CD4-positive, CD25-positive, alpha-beta regulatory T cell (primary cell): ENCODE measurements around the gene ZNF256. TPM values are rescaled to one million over a fixed set of nuclear protein-coding genes. Genes with fewer than 3 reads are reported as not detected.
A peak's percentile ranks its signal among the peaks of the same experiment; 100 is the strongest.
"Not testable (repeated sequence)": the region's sequence is repeated elsewhere in the genome, so short reads cannot be mapped to it uniquely, and the experiment has no call there.

Source experiments
- ATAC-seq, 2 donors: fragments of 150-1000 bp; cut with Tn5 transposase; one replicate each; pipeline ENCODE4 v1.10.0; 2021; ENCODE audit warnings: low read depth in 2 of 2, moderate number of reproducible peaks in 2 of 2, moderate library complexity in 1 of 2
- DNase-seq, 3 donors: peaks; one replicate each; pipeline versions ENCODE4 v3.0.0 to v3.0.0-alpha.2; 2012 to 2022; ENCODE audit warnings: mixed read lengths in 1 of 3
- H3K27ac ChIP-seq: one replicate; pipeline ENCODE4 v1.7.0; 2013; ENCODE audit warnings: mild to moderate bottlenecking, low read length; ENCODE audit not compliant: insufficient read depth, poor library complexity, severe bottlenecking
- H3K27me3 ChIP-seq: one replicate; pipeline ENCODE4 v1.7.0; 2013; ENCODE audit warnings: low read length; ENCODE audit not compliant: control insufficient read depth, insufficient read depth
- H3K36me3 ChIP-seq: one replicate; pipeline ENCODE4 v1.7.0; 2013; ENCODE audit warnings: mild to moderate bottlenecking, low read length, moderate library complexity; ENCODE audit not compliant: control insufficient read depth, insufficient read depth
- H3K4me1 ChIP-seq: 2 replicates; pipeline ENCODE4 v1.7.0; 2013; ENCODE audit warnings: mild to moderate bottlenecking, low read length; ENCODE audit not compliant: insufficient read depth, control insufficient read depth, poor library complexity, severe bottlenecking
- H3K4me3 ChIP-seq: one replicate; pipeline ENCODE4 v1.7.0; 2013; ENCODE audit warnings: low read depth, mild to moderate bottlenecking, low read length, moderate library complexity
- H3K9me3 ChIP-seq, 2 experiments: 1 replicate in 1 of 2; 2 replicates in 1 of 2; pipeline ENCODE4 v1.7.0; 2013; ENCODE audit warnings: low read length in 2 of 2, mild to moderate bottlenecking in 1 of 2, moderate library complexity in 1 of 2; ENCODE audit not compliant: control insufficient read depth in 2 of 2
- H3K27ac Mint-ChIP-seq, 3 donors: one replicate each; pipeline ENCODE4 v1.8.0; 2020 to 2022; ENCODE audit warnings: mild to moderate bottlenecking in 3 of 3, mixed read lengths in 3 of 3, moderate library complexity in 2 of 3
- H3K27me3 Mint-ChIP-seq: one replicate; pipeline ENCODE4 v1.8.0; 2022; ENCODE audit warnings: mild to moderate bottlenecking, mixed read lengths
- H3K36me3 Mint-ChIP-seq: one replicate; pipeline ENCODE4 v1.8.0; 2020; ENCODE audit warnings: mixed read lengths
- H3K4me1 Mint-ChIP-seq, 4 donors: one replicate each; pipeline ENCODE4 v1.8.0; 2020 to 2022; ENCODE audit warnings: mixed read lengths in 4 of 4, mild to moderate bottlenecking in 1 of 4
- H3K4me3 Mint-ChIP-seq, 4 donors: one replicate each; pipeline ENCODE4 v1.8.0; 2020 to 2022; ENCODE audit warnings: mild to moderate bottlenecking in 4 of 4, mixed read lengths in 4 of 4, moderate library complexity in 3 of 4
- H3K9me3 Mint-ChIP-seq, 7 donors: one replicate each; pipeline ENCODE4 v1.8.0; 2020 to 2022; ENCODE audit warnings: mixed read lengths in 7 of 7, mild to moderate bottlenecking in 3 of 7, moderate library complexity in 2 of 7
- polyA plus RNA-seq, 4 donors: library from polyadenylated mRNA; unstranded; fragments of 300-500 nt; fragmentation: Illumina TruSeq; gene quantifications; one replicate each; pipeline ENCODE4 v1.2.3, GENCODE V29; 2021
- total RNA-seq: library from RNA; stranded (reverse); gene quantifications from one replicate; pipeline ENCODE4 v1.2.3, GENCODE V29; 2022

Gene ZNF256
- total and polyA plus RNA-seq, 5 donors from 2014 or later = 1.7 to 7.6 (median 6.0) TPM

DNA sequence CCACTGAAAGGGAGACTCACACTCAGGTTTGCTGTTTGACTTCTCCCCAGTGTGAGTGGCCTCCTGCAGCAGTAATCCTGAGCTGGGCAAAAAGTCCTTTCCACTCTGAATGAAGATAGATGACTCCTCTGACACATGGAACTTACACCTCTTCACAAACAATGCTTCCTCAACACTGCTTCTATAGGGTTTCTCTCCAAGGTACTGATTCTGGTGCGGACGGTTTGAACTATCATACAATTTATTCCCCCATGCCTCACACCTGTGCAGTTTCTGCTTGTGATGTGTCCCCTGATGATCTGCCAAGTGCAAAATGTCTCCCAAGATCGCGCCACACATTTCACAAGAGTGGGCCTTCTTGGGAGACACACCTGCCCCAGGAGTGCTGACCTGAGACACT lies 19.9 kb downstream of the ZNF256 start:
- no peak overlapping the region for H3K4me3 ChIP-seq
- H3K27ac ChIP-seq = no peak overlapping the region
- Mint-ChIP-seq H3K27ac (no peak overlapping the region), H3K27me3 (no peaks in the 10 kb centered on the region), H3K36me3 (peaks cover 12% of the 10 kb centered on the region), H3K4me1 (no peaks in the 10 kb centered on the region), H3K9me3 (peaks cover 0 to 61% (median 21%) of the 10 kb centered on the region in 7 donors), H3K4me3 (no peak overlapping the region)
- H3K4me1 ChIP-seq = no peaks in the 10 kb centered on the region
- ATAC-seq = no peak
- H3K36me3 ChIP-seq = no peaks in the 10 kb centered on the region
- no peaks in the 10 kb centered on the region for H3K27me3 ChIP-seq
- H3K9me3 ChIP-seq = peaks cover 47 to 73% of the 10 kb centered on the region in 2 experiments
- DNase-seq = no peak

DNA sequence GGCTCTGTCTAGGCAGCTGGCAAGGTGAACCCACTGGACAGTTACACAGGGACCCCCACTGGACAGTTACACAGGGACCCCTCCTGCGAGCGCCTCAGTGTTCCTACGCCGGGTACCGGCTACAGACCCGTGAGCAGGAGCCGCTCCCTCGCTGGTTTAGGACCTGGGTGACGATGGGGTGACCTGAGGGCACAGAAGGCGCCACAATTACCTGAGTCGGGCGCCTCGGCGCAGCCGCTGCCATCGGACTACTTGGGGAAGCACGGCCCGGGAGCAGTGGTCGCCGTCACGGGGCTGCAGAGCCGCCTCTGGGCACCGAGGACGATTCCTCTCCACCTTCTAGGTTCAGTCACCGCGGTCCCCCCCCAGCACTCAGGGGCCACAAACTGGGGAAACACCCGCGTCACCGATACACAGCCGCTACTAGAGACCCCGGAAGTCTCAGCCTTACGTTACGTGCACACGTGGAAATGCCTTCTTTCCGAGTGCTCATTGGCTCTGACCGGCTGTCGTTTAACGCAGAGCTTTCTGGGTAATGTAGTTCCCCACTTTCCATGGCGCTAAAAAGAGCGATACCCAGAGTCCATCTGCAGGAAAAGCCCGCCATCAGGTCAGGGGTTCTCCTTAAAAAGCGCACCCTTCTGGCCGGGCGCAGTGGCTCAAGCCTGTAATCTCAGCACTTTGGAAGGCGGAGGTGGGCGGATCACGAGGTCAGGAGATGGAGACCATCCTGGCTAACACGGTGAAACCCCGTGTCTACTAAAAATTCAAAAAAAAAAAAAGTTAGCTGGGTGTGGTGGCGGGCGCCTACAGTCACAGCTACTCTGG lies 31.1 kb downstream of the ZNF256 start, which contains the start of gene ZNF417:
ZNF417 (minus strand) TSS at position 425 of the 828 bp plus-strand sequence; CDS start at position 244, 181 bp downstream.
- H3K27ac Mint-ChIP-seq = peak within 1 kb of the TSS; percentile 97 to 98 (median 98)
- Histone ChIP-seq H3K4me3 (peak within 1 kb of the TSS; percentile 97), H3K9me3 (peaks cover 18 to 34% of the 10 kb centered on the region in 2 experiments), H3K27ac (peak within 1 kb of the TSS; percentile 86), H3K36me3 (peaks cover 23% of the 10 kb centered on the region)
- H3K4me1 ChIP-seq, H3K27me3 Mint-ChIP-seq, H3K27me3 ChIP-seq: not testable (repeated sequence)
- peaks cover 11 to 45% (median 21%) of the 10 kb centered on the region in 4 donors for H3K4me1 Mint-ChIP-seq
- H3K36me3 Mint-ChIP-seq = peaks cover 42% of the 10 kb centered on the region
- peaks cover 2 to 45% (median 17%) of the 10 kb centered on the region in 7 donors for H3K9me3 Mint-ChIP-seq
- ATAC-seq (peak; percentile 100), DNase-seq (peak; percentile 87 to 96 (median 90))
- peak within 1 kb of the TSS; percentile 95 to 98 (median 97) for H3K4me3 Mint-ChIP-seq

DNA sequence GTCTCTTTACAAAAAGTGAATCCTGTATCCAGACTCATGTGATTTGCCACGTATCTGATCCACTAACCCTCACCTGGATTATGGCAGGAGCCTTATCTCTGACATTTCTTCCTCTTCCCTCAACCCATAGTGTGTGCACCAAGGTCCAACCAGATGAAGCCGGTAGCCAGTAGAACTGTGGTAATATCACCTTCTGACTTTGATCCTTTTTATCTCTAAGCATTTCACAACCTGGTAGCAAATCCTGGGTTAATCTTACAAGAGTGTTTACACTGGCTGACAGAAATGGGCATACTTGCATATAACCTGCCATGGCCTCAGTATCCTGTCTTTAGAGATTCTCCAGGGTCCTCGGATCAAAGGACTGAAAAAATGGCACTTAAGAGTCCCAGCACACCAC lies 33.0 kb downstream of the ZNF256 start:
- peaks cover 37% of the 10 kb centered on the region for H3K36me3 ChIP-seq
- H3K9me3 ChIP-seq = peaks cover 27 to 49% of the 10 kb centered on the region in 2 experiments
- Mint-ChIP-seq H3K27ac (peak overlapping the region in 1 of 3 donors; percentile 97), H3K4me1 (peaks cover 11 to 48% (median 21%) of the 10 kb centered on the region in 4 donors), H3K9me3 (peaks cover 5 to 47% (median 22%) of the 10 kb centered on the region in 7 donors), H3K27me3 (no peaks in the 10 kb centered on the region), H3K4me3 (peak overlapping the region in 3 of 4 donors; percentile 95 to 98 (median 96)), H3K36me3 (peaks cover 51% of the 10 kb centered on the region)
- H3K27me3 ChIP-seq = no peaks in the 10 kb centered on the region
- no peak for ATAC-seq
- H3K27ac ChIP-seq = no peak overlapping the region
- H3K4me1 ChIP-seq = peaks cover 7% of the 10 kb centered on the region
- H3K4me3 ChIP-seq = no peak overlapping the region
- DNase-seq = no peak

DNA sequence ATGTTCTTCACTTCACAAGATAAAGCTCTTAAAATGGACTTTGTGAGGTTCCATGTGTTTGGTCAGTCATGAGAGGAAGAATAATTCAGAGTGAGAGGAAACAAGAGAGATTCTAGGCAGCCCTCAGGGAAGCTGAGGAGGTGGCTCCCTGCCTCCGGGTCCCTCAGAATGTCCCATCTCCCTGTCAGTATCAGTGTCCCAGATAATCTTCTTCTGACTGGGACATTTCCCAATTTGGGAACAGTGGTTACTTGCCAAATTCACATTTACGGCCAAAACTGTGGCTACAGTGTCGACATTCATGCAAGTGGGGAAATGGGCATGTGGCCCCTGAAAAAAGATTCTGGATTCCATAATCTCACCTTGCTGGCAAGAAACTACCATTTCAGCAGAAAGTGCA lies 40.1 kb downstream of the ZNF256 start:
- peaks cover 2 to 66% (median 26%) of the 10 kb centered on the region in 7 donors for H3K9me3 Mint-ChIP-seq
- ATAC-seq (no peak), DNase-seq (no peak)
- Histone ChIP-seq H3K36me3 (peaks cover 30% of the 10 kb centered on the region), H3K4me3 (no peak overlapping the region), H3K27ac (no peak overlapping the region), H3K27me3 (no peaks in the 10 kb centered on the region), H3K9me3 (peaks cover 44 to 86% of the 10 kb centered on the region in 2 experiments), H3K4me1 (no peaks in the 10 kb centered on the region)
- H3K36me3 Mint-ChIP-seq = peaks cover 32% of the 10 kb centered on the region
- no peak overlapping the region for H3K4me3 Mint-ChIP-seq
- H3K27ac Mint-ChIP-seq = no peak overlapping the region
- no peaks in the 10 kb centered on the region for H3K27me3 Mint-ChIP-seq
- peaks cover 0 to 15% (median 8%) of the 10 kb centered on the region in 4 donors for H3K4me1 Mint-ChIP-seq

DNA sequence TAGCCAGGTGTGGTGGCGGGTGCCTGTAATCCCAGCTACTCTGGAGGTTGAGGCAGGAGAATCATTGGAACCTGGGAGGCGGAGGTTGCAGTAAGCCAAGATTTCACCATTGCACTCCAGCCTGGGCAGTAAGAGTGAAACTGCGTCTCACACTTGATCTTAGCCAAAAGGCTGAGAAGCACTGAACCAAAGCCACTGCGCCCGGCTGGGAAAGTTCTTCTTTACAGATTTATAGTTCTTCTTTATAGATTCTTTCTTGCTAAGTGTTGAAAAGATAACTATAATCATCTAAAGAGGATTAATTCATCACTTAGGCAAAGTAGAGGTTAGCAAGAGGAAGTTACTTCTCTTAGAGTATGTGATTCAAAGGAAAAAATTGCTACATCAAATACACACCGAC lies 42.2 kb downstream of the ZNF256 start:
- H3K27me3 ChIP-seq = no peaks in the 10 kb centered on the region
- Mint-ChIP-seq H3K9me3 (peaks cover 2 to 54% (median 17%) of the 10 kb centered on the region in 7 donors), H3K27me3 (no peaks in the 10 kb centered on the region), H3K4me3 (no peak overlapping the region), H3K36me3 (peaks cover 13% of the 10 kb centered on the region), H3K27ac (no peak overlapping the region), H3K4me1 (peaks cover 0 to 8% (median 6%) of the 10 kb centered on the region in 4 donors)
- peaks cover 39 to 82% of the 10 kb centered on the region in 2 experiments for H3K9me3 ChIP-seq
- H3K36me3 ChIP-seq = peaks cover 9% of the 10 kb centered on the region
- H3K4me3 ChIP-seq = no peak overlapping the region
- DNase-seq = no peak
- no peak for ATAC-seq
- H3K27ac ChIP-seq = no peak overlapping the region
- no peaks in the 10 kb centered on the region for H3K4me1 ChIP-seq

DNA sequence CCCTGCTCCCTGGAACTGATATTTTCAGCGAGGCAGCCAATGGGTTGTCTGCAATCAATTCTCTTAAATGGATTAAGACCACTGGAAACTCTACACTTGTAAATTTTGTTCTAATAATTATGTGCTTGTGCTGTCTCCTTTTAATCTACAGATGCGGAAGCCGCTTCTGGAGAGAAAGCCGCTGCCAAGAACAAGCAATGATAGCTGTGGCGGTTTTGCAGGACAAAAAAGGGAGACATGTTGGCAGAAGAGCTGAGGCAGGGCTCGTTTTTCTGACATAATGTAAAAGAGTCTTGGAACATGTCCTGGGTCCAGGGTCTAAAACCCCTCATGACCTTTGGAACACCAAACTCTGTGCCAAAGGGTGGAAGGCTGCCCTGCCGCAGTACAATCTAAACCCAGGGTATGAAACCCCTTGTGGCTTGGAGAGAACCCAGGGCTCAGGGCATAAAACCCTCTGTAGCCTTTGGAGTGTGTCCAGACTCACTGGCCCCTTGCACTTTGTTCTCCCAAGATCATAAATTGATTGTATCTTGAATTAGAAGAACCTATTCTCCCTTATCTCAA lies 43.8 kb downstream of the ZNF256 start:
- no peak overlapping the region for H3K27ac Mint-ChIP-seq
- no peak overlapping the region for H3K4me3 Mint-ChIP-seq
- H3K4me1 Mint-ChIP-seq = peaks cover 0 to 8% (median 6%) of the 10 kb centered on the region in 4 donors
- Histone ChIP-seq H3K9me3 (peaks cover 35 to 78% of the 10 kb centered on the region in 2 experiments), H3K27me3 (no peaks in the 10 kb centered on the region), H3K4me1 (no peaks in the 10 kb centered on the region), H3K4me3 (no peak overlapping the region), H3K36me3 (peaks cover 6% of the 10 kb centered on the region), H3K27ac (no peak overlapping the region)
- DNase-seq (no peak), ATAC-seq (no peak)
- H3K9me3 Mint-ChIP-seq = peaks cover 2 to 56% (median 17%) of the 10 kb centered on the region in 7 donors
- no peaks in the 10 kb centered on the region for H3K27me3 Mint-ChIP-seq
- H3K36me3 Mint-ChIP-seq = peaks cover 8% of the 10 kb centered on the region

DNA sequence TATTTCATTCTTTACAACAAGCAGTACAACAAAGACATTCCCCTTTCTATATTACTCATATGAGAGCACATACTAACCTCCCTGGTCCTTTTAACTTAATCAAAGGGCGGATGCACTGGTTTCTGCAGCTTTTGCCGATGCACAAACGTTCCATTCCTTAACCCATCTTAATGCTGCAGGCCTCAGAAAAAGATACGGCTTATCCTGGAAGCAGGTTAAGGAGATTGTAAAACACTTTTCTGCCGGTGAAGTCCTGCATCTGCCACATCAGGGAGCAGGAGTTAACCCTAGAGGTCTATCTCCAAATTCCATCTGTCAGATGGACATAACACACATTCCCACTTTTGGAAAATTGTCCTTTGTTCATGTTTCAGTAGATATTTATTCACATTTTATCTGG lies 47.2 kb downstream of the ZNF256 start:
- H3K27me3 ChIP-seq = no peaks in the 10 kb centered on the region
- H3K4me3 ChIP-seq = no peak overlapping the region
- ATAC-seq = no peak
- H3K27ac ChIP-seq = no peak overlapping the region
- Mint-ChIP-seq H3K4me3 (no peak overlapping the region), H3K36me3 (peaks cover 8% of the 10 kb centered on the region), H3K27me3 (no peaks in the 10 kb centered on the region), H3K4me1 (peaks cover 0 to 8% (median 5%) of the 10 kb centered on the region in 4 donors), H3K27ac (no peak overlapping the region), H3K9me3 (peaks cover 2 to 45% (median 13%) of the 10 kb centered on the region in 7 donors)
- no peaks in the 10 kb centered on the region for H3K36me3 ChIP-seq
- no peaks in the 10 kb centered on the region for H3K4me1 ChIP-seq
- H3K9me3 ChIP-seq = peaks cover 22 to 58% of the 10 kb centered on the region in 2 experiments
- DNase-seq = no peak
